Adipocyte (in vitro differentiated cells): Measurements from ENCODE around the gene ZNF419.
"Not testable (repeated sequence)": the region's sequence is repeated elsewhere in the genome, so short reads cannot be mapped to it uniquely, and the experiment has no call there.

Experiments
- DNase-seq: peaks from one replicate; pipeline ENCODE4 v3.0.0-alpha.2; 2015; ENCODE audit warnings: low read depth
- H3K27me3 ChIP-seq: replicated peaks from 2 replicates; pipeline ENCODE4 v1.7.0; 2013; ENCODE audit warnings: mild to moderate bottlenecking, low read length, moderate library complexity; ENCODE audit not compliant: control insufficient read depth, insufficient read depth
- H3K36me3 ChIP-seq: 2 replicates; pipeline ENCODE4 v1.7.0; 2013; ENCODE audit warnings: low read length, mild to moderate bottlenecking, moderate library complexity; ENCODE audit not compliant: control insufficient read depth, insufficient read depth, severe bottlenecking
- H3K4me1 ChIP-seq: 2 replicates; pipeline ENCODE4 v1.7.0; 2013; ENCODE audit warnings: mild to moderate bottlenecking, low read length, moderate library complexity; ENCODE audit not compliant: control insufficient read depth, insufficient read depth
- H3K4me3 ChIP-seq: 2 replicates; pipeline ENCODE4 v1.7.0; 2013; ENCODE audit warnings: mild to moderate bottlenecking, low read length, moderate library complexity
- H3K9ac ChIP-seq: 2 replicates; pipeline ENCODE4 v1.7.0; 2013; ENCODE audit warnings: mild to moderate bottlenecking, low read length, moderate library complexity
- H3K9me3 ChIP-seq: 2 replicates; pipeline ENCODE4 v1.7.0; 2013; ENCODE audit warnings: mild to moderate bottlenecking, low read length, moderate library complexity; ENCODE audit not compliant: control insufficient read depth

ZNF419 gene

GRCh38 chr19:57487477-57488298, at the start of gene ZNF419:
Gene ZNF419, plus strand, starts transcription at chr19:57487750. Its CDS starts 201 bp downstream, at chr19:57487951.
- peak; percentile 97 for DNase-seq
- H3K9ac ChIP-seq, result peak within 1 kb of the TSS; percentile 91
- peak within 1 kb of the TSS; percentile 98 for H3K4me3 ChIP-seq

DNA sequence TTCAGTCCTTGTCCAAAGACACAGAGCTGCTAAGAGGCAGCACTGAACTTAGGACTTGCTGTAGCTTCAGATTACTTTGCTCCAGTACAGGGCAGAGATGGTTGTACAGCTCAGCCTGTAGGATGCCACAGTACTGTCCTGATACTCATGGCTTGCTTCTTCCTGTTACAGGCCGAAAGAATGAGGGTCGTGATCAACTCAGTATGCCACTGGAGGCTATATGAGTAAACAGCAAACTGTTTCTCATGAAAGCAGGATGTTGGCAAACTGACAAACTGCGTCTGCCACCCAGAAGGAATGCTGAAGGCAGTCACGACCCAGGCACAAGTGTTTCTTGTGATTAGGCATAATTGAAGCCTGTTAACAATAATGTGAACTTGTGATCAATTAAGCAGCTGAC, 49.6 kb upstream of the ZNF419 start:
- peaks cover 16% of the 10 kb centered on the region for H3K4me1 ChIP-seq
- H3K36me3 ChIP-seq, result peaks cover 9% of the 10 kb centered on the region
- H3K4me3 ChIP-seq, result no peak overlapping the region
- no peak for DNase-seq
- peaks cover 3% of the 10 kb centered on the region for H3K9me3 ChIP-seq
- H3K27me3 ChIP-seq, result no peaks in the 10 kb centered on the region
- H3K9ac ChIP-seq, result no peak overlapping the region

More at GRCh38 chr19:57487477-57488298, at the start of gene ZNF419:
- not testable (repeated sequence) for H3K27me3 ChIP-seq, H3K4me1 ChIP-seq, H3K9me3 ChIP-seq
- peaks cover 26% of the 10 kb centered on the region for H3K36me3 ChIP-seq

- no peaks in the 10 kb centered on the region for H3K27me3 ChIP-seq
- no peak for DNase-seq
- peaks cover 16% of the 10 kb centered on the region for H3K4me1 ChIP-seq
- H3K9ac ChIP-seq, result no peak overlapping the region
- peaks cover 12% of the 10 kb centered on the region for H3K9me3 ChIP-seq
- no peak overlapping the region for H3K4me3 ChIP-seq
- H3K36me3 ChIP-seq, result peaks cover 18% of the 10 kb centered on the region
Observed at GRCh38 chr19:57438925-57439324, 48.6 kb upstream of the ZNF419 start.

GRCh38 chr19:57441979-57442752, 45.4 kb upstream of the ZNF419 start:
- Histone ChIP-seq H3K9ac (no peak overlapping the region), H3K27me3 (no peaks in the 10 kb centered on the region), H3K4me3 (no peak overlapping the region), H3K4me1 (no peaks in the 10 kb centered on the region), H3K36me3 (peaks cover 35% of the 10 kb centered on the region), H3K9me3 (peaks cover 30% of the 10 kb centered on the region)
- DNase-seq, result no peak

- Histone ChIP-seq H3K4me3 (no peak overlapping the region), H3K27me3 (no peaks in the 10 kb centered on the region)
- DNase-seq, result no peak
Observed at GRCh38 chr19:57443121-57443696, 44.3 kb upstream of the ZNF419 start.

DNA sequence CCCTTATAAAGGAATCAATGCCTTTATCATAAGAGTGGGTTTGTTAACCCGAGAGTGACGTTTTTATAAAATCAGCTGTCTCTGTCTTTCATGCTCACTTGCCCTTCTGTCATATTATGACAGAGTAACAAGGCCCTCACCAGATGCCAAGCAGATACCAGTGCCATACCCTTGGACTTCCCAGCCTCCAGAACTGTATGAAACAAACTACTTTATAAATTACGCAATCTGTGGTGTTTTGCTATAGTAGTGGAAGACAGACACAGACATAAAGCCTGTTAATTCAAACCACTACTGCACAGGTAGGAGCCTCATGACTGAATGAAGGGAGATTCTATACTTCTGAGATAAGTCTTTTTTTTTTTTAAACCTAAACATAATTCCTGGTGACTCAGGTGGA, 35.2 kb upstream of the ZNF419 start:
- Histone ChIP-seq H3K9ac (no peak overlapping the region), H3K36me3 (peaks cover 14% of the 10 kb centered on the region), H3K4me1 (no peaks in the 10 kb centered on the region), H3K9me3 (peaks cover 16% of the 10 kb centered on the region), H3K4me3 (no peak overlapping the region), H3K27me3 (no peaks in the 10 kb centered on the region)
- DNase-seq, result no peak

More at GRCh38 chr19:57443121-57443696, 44.3 kb upstream of the ZNF419 start:
- no peaks in the 10 kb centered on the region for H3K4me1 ChIP-seq
- peaks cover 33% of the 10 kb centered on the region for H3K36me3 ChIP-seq
- peaks cover 30% of the 10 kb centered on the region for H3K9me3 ChIP-seq
- no peak overlapping the region for H3K9ac ChIP-seq

DNA sequence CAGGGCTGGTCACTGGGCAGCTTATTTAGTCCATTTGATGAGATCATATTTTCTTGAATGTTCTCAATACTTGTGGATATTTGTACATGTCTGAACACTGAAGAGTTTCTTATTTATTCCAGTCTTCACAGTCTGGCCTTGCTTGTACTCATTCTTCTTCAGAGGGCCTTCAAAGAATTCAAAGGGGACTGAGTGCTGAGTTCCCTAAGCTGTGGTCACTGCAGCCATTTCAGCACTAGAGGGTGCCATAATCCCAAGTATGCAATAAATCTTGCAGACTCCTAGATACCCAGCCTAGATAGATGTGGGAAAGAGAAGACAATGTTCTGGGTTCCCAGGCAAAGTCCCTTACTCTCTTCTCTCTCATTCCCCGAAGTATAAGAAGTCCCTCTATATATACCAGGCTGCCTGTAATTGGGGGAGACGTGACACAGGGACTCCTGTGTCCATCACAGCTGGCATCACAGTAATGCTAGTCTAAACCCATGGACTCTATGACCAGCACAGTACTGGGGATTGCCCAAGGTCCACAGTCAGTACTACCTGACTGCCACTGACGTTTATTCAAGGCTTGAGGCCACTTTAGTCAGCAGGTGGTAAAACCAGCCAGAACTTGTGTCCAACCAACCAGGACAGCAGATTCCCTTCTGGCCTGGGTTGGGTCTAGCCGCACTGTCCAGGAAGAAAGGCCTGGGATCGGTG, 21.7 kb upstream of the ZNF419 start:
- H3K4me1 ChIP-seq, result no peaks in the 10 kb centered on the region
- H3K27me3 ChIP-seq, result no peaks in the 10 kb centered on the region
- no peak overlapping the region for H3K9ac ChIP-seq
- DNase-seq, result no peak
- H3K36me3 ChIP-seq, result peaks cover 31% of the 10 kb centered on the region
- peaks cover 71% of the 10 kb centered on the region for H3K9me3 ChIP-seq
- H3K4me3 ChIP-seq, result peak overlapping the region; percentile 20

- peaks cover 37% of the 10 kb centered on the region for H3K36me3 ChIP-seq
- no peak overlapping the region for H3K9ac ChIP-seq
- H3K4me3 ChIP-seq, result peak overlapping the region; percentile 11
- H3K4me1 ChIP-seq, result no peaks in the 10 kb centered on the region
- H3K27me3 ChIP-seq, result no peaks in the 10 kb centered on the region
- DNase-seq, result no peak
- peaks cover 77% of the 10 kb centered on the region for H3K9me3 ChIP-seq
Observed at GRCh38 chr19:57466489-57466888, 21.1 kb upstream of the ZNF419 start.

DNA sequence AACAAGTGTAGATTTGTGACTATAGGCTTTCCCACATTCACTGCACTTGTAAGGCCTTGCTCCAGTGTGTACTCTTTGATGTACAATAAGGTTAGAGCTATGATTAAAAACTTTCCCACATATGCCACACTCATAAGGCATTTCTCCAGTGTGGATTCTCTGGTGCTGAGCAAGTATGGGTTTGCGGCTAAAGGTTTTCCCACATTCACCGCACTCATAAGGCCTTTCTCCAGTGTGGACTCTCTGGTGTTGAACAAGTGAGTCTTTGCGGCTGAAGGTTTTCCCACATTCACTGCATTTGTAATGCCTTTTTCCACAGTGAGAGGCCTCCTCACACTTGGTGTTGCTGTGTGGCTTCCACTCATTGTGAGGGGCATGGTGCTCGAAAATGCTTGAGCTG, 13.9 kb upstream of the ZNF419 start:
- peak overlapping the region; percentile 68 for H3K4me3 ChIP-seq
- H3K4me1 ChIP-seq, result peaks cover 9% of the 10 kb centered on the region
- H3K36me3 ChIP-seq, result peaks cover 64% of the 10 kb centered on the region
- H3K27me3 ChIP-seq, result no peaks in the 10 kb centered on the region
- no peak for DNase-seq
- peaks cover 78% of the 10 kb centered on the region for H3K9me3 ChIP-seq
- H3K9ac ChIP-seq, result no peak overlapping the region

DNA sequence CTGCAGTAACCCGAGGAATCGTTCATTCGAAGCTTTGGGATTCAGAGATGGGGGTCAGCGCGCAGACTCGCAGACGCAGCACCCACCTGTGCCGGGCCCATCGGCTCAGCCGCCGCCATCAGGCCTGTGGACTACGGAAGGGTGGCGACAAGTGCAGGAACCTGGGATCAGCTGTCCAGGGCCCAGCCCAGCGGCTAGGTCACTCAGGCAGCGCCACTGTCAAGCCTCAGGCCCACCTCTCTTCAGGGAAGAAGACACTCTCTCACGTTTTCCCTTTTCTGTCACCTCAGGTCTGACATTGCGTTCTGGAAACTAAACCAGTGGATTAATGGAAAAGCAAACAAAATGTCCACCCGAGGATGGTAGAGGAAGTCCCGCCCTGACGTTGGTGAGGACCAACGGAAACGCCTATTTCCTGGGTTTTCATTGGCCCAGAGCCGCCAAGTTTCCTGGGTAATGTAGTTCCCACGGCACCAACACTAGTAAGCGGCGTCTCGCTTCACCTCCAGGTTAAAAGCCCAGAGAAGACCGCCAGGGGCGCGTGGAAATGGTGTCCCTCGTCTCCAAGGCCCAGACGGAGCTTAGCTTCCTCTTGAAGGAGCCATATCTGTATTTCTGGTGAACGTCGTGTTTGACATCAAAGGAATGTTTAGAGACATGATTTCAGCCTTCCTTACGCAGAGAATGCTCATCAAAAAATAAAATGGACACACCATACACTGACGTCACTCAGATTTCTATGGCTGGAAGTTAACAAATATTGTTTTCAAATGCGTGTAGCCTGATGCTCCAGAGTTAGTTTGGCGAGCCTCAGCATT, 10.2 kb upstream of the ZNF419 start, which contains the start of gene ZNF772:
ZNF772 (minus strand) TSS at position 376 of the 818 bp plus-strand sequence; CDS start at position 119, 257 bp downstream.
- H3K4me1 ChIP-seq, result peaks cover 9% of the 10 kb centered on the region
- H3K27me3 ChIP-seq, result no peaks in the 10 kb centered on the region
- peak within 1 kb of the TSS; percentile 86 for H3K9ac ChIP-seq
- DNase-seq, result peak; percentile 99
- H3K4me3 ChIP-seq, result peak within 1 kb of the TSS; percentile 90
- peaks cover 40% of the 10 kb centered on the region for H3K36me3 ChIP-seq
- peaks cover 42% of the 10 kb centered on the region for H3K9me3 ChIP-seq
